NB4 (cell line): Measurements from ENCODE around the gene ADAM12.

ENCODE experiments used
- DNase-seq: peaks from one replicate; pipeline ENCODE4 v3.0.0; 2010; ENCODE audit warnings: low read depth
- H3K4me3 ChIP-seq: one replicate; pipeline ENCODE4 v1.5.1; 2011; ENCODE audit warnings: mild to moderate bottlenecking, low read depth, low read length, moderate library complexity
- MYC ChIP-seq: IDR thresholded peaks from 2 replicates; pipeline ENCODE4 v1.6.1; 2011; ENCODE audit warnings: low read depth, low read length
- POLR2A ChIP-seq: IDR thresholded peaks from 2 replicates; pipeline ENCODE4 v1.6.1; 2011; ENCODE audit warnings: mild to moderate bottlenecking; ENCODE audit not compliant: insufficient read length; ENCODE audit errors: extremely low read depth
- TF ChIP-seq, protein P1 (sequence below): IDR thresholded peaks from 2 replicates; pipeline ENCODE4 v1.6.1; 2011; ENCODE audit warnings: low read depth, low read length
- TF ChIP-seq, protein P2 (sequence below): IDR thresholded peaks from one replicate; pipeline ENCODE4 v1.5.1; 2012; ENCODE audit warnings: low read depth, low read length

The ADAM12 gene

DNA sequence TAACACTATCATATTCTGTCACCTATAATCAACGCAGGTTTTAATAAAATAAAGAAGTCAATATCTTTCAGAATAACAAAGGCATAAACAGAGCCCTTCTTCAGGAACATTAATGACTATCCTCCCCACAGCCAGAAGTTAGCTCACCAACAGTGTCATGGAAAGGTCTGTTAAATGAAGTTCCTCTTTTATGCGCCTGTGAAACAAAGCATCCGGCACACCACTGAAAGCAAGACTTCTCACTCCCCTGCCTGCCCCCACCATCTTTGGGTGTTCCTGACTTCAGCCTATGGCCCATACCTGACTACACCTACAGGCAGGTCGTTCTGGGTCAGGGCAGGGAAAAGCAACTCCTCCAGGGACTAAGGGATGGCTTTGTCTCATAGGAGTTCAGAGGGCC, 286.5 kb downstream of the ADAM12 start:
- H3K4me3 ChIP-seq = no peak overlapping the region
- DNase-seq = peak; percentile 62
- TF ChIP-seq POLR2A = no peak
- TF ChIP-seq, protein P1, sequence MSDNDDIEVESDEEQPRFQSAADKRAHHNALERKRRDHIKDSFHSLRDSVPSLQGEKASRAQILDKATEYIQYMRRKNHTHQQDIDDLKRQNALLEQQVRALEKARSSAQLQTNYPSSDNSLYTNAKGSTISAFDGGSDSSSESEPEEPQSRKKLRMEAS = no peak
- no peak for TF ChIP-seq MYC
- TF ChIP-seq, protein P2, sequence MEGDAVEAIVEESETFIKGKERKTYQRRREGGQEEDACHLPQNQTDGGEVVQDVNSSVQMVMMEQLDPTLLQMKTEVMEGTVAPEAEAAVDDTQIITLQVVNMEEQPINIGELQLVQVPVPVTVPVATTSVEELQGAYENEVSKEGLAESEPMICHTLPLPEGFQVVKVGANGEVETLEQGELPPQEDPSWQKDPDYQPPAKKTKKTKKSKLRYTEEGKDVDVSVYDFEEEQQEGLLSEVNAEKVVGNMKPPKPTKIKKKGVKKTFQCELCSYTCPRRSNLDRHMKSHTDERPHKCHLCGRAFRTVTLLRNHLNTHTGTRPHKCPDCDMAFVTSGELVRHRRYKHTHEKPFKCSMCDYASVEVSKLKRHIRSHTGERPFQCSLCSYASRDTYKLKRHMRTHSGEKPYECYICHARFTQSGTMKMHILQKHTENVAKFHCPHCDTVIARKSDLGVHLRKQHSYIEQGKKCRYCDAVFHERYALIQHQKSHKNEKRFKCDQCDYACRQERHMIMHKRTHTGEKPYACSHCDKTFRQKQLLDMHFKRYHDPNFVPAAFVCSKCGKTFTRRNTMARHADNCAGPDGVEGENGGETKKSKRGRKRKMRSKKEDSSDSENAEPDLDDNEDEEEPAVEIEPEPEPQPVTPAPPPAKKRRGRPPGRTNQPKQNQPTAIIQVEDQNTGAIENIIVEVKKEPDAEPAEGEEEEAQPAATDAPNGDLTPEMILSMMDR = no peak

DNA sequence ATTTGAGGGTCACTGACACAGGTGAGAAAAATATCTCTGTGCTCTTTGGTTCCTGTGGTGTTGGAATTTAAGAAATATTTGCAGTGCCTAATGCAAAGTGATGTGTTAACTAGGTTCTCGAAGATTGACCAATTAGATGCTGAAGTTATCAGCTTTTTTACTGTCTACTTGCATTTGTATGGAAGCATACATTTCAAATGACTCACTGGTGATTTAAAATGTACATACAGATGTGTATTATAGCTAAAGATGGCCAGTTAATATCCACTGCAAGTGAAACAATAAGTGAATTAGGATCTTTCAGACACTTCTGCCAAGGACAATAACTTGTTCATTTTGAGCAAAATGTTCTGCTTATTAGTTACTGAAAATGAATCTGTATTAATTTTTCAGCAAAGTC, 287.0 kb downstream of the ADAM12 start:
- DNase-seq = no peak
- H3K4me3 ChIP-seq = no peak overlapping the region
- TF ChIP-seq, protein P1 = no peak
- TF ChIP-seq MYC (no peak), POLR2A (no peak)
- TF ChIP-seq, protein P2 = no peak

DNA sequence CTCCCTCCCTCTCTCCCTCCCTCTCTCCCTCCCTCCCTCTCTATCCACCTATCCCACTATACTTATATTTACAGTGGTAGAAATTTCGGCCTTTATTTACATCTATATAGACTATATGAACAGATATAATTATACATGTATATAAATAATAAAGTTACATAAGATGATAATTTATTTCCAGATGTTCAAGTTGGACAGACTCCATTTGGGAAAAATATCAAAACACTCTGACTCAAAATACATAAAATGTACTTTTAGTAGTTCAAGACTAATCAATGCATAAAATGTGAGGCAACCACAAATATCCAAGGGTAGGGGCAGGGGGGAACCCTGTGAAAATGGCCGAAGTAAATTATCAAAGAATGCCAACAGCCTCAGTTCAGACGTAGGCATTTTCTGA, 288.9 kb downstream of the ADAM12 start:
- TF ChIP-seq, protein P1 = no peak
- TF ChIP-seq POLR2A = no peak
- no peak for DNase-seq
- H3K4me3 ChIP-seq = no peak overlapping the region

DNA sequence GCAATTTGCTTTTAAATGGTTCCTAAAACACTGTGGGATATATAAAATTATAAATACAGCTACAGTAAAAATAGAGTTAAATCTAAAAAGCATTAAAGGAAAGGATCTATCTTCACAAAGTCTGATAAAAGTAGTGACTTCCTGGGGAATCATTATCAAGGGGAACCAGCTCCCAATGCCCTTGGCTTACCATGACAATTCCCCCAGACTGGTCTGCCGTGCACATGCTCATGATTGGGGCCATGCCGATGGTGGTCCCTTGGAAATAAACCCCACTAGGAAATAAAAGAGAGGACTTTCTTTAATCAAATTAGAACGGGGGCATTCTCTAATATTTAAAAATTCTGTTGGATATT, 290.1 kb downstream of the ADAM12 start:
- TF ChIP-seq, protein P2 = no peak
- TF ChIP-seq, protein P1 = no peak
- no peak for TF ChIP-seq POLR2A
- no peak for TF ChIP-seq MYC
- DNase-seq = no peak
- H3K4me3 ChIP-seq = no peak overlapping the region

DNA sequence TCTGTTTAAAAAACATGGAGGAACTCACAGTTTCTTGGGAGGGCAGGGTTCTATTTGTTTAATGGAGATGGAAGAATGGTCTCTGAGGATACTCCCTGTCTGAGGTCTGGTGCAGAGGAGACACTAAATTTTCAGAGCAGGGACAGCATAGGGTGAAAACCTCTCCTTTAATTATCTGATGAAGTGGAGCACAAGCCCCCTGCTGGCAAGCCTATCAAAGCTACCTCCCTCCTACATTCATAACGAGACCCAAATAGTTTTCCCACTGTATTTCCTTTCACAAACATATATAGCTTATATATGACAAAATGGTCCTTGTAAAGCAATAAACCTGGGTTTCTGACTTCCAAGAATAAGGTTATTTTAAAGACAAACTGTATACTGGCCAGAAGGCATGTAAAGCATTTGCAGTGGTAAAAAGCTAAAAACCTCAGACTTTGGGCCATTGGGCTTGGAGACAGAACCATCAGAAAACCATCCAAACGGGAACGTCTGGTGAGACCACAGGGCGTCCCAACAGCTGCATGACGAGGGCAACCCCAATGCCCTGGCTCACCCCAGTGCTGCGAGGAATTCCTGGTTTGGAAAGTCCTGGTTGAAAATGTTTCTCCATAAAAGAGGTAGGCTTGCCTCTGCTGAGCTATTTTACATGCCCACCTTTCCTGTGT, 290.6 kb downstream of the ADAM12 start:
- TF ChIP-seq MYC (no peak), POLR2A (no peak)
- TF ChIP-seq, protein P2 = no peak
- TF ChIP-seq, protein P1 = no peak
- H3K4me3 ChIP-seq = no peak overlapping the region
- no peak for DNase-seq

DNA sequence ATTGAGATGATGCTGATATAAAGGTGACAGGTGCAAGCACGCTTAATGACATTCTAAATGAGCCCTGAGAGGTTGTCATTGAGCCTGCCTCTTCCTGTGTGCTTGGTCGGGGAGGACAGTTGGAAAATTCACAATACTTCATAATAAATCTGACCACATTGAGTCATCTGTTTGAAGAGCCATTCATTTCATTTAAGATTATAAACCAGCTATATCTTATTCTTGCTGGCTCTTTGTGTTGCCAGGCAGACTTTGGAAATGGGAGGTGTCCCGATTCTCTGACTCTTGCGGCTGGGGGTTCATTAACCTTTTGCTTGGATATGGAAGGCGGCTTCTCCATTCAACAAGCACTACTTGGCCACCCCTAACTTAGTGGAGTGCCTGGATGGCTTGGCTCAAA, 293.7 kb downstream of the ADAM12 start:
- TF ChIP-seq, protein P2 = no peak
- TF ChIP-seq, protein P1 = no peak
- TF ChIP-seq POLR2A (no peak), MYC (no peak)
- no peak overlapping the region for H3K4me3 ChIP-seq
- no peak for DNase-seq
